ENCODE results near the gene NR2F2. TPM values are rescaled to one million over a fixed set of nuclear protein-coding genes. Genes with fewer than 3 reads are reported as not detected.

Gene NR2F2
- total and polyA plus RNA-seq, 2 of the 13 experiments (the other 11 are each of a cell fraction or from before 2014, with no cell fraction given), result 3.5 to 4.7 TPM

- peak; percentile 78 for TF ChIP-seq CTCF (CRISPR knock-in tag; IDR thresholded peaks at IDR 0.05)
- TF ChIP-seq SMC3 (IDR thresholded peaks at IDR 0.05; ENCODE audit: low read length), result peak; percentile 93
- 0 out of 2 replicates have a peak, but pooled peaks have one; percentile 34 for TF ChIP-seq MED1 (CRISPR knock-in tag; IDR thresholded peaks at IDR 0.05)
- TF ChIP-seq ZFP82 (CRISPR knock-in tag; IDR thresholded peaks at IDR 0.05; ENCODE audit: borderline replicate concordance), result no peak
- TF ChIP-seq ZSCAN5A (CRISPR knock-in tag; IDR thresholded peaks at IDR 0.05; ENCODE audit: borderline replicate concordance), result no peak
- no peak for TF ChIP-seq ZNF83 (CRISPR knock-in tag; IDR thresholded peaks at IDR 0.05; ENCODE audit: borderline replicate concordance)
- TF ChIP-seq ZSCAN9 (CRISPR knock-in tag; IDR thresholded peaks at IDR 0.05; ENCODE audit: borderline replicate concordance), result no peak
- TF ChIP-seq TOE1 (CRISPR knock-in tag; IDR thresholded peaks at IDR 0.05), result no peak
- TF ChIP-seq ZNF605 (CRISPR knock-in tag; IDR thresholded peaks at IDR 0.05), result 0 out of 2 replicates have a peak, but pooled peaks have one; percentile 48
- TF ChIP-seq LBX2 (CRISPR knock-in tag; IDR thresholded peaks at IDR 0.05; ENCODE audit: borderline replicate concordance), result no peak
- no peak for TF ChIP-seq GTF2F1 (IDR thresholded peaks at IDR 0.05; ENCODE audit: low read length)
- no peak for TF ChIP-seq REL (CRISPR knock-in tag; conservative IDR thresholded peaks at IDR 0.05)
- TF ChIP-seq ZNF841 (CRISPR knock-in tag; IDR thresholded peaks at IDR 0.05; ENCODE audit: borderline replicate concordance), result no peak
- TF ChIP-seq MAFK (conservative IDR thresholded peaks at IDR 0.05 in 1 of 2, IDR thresholded peaks at IDR 0.05 in 1 of 2; ENCODE audit: low read length in 2 of 2), result no peak
- TF ChIP-seq ZNF652 (CRISPR knock-in tag; IDR thresholded peaks at IDR 0.05; ENCODE audit: borderline replicate concordance, low read depth), result no peak
- TF ChIP-seq ZKSCAN5 (CRISPR knock-in tag; IDR thresholded peaks at IDR 0.05), result no peak
- peak; percentile 88 for TF ChIP-seq STAG1 (CRISPR knock-in tag; IDR thresholded peaks at IDR 0.05)
- TF ChIP-seq ZSCAN30 (CRISPR knock-in tag; IDR thresholded peaks at IDR 0.05), result 0 out of 2 replicates have a peak, but pooled peaks have one; percentile 22
- no peak for TF ChIP-seq CBX5 (CRISPR knock-in tag; IDR thresholded peaks at IDR 0.05; ENCODE audit: borderline replicate concordance)
- 0 out of 2 replicates have a peak, but pooled peaks have one; percentile 20 for TF ChIP-seq ZNF503 (CRISPR knock-in tag; IDR thresholded peaks at IDR 0.05)
- no peak for TF ChIP-seq GLI4 (CRISPR knock-in tag; IDR thresholded peaks at IDR 0.05; ENCODE audit: borderline replicate concordance)
- no peak for TF ChIP-seq ZNF619 (CRISPR knock-in tag; IDR thresholded peaks at IDR 0.05)
- TF ChIP-seq TP53 (CRISPR knock-in tag; conservative IDR thresholded peaks at IDR 0.05), result no peak
- TF ChIP-seq KDM5B (CRISPR knock-in tag; IDR thresholded peaks at IDR 0.05; ENCODE audit: borderline replicate concordance), result no peak
- no peak for TF ChIP-seq ELF4 (CRISPR knock-in tag; IDR thresholded peaks at IDR 0.05; ENCODE audit: borderline replicate concordance)
- TF ChIP-seq ZNF570 (CRISPR knock-in tag; IDR thresholded peaks at IDR 0.05; ENCODE audit: borderline replicate concordance), result no peak
These were observed 3.3 kb upstream of the NR2F2 start (continued) for GRCh38 chr15:96327155-96327741.
